ENCODE measurements around the gene RASA2.

Gene RASA2
- total RNA-seq: 157 to 213 (median 168) reads per million in 4 donors

GRCh38 chr3:141486746-141487520, at the start of gene RASA2:
TSS of gene RASA2 (plus strand) at chr3:141487027. CDS start at chr3:141487084, 57 bp downstream.
- DNase-seq: peak; percentile 55 to 80 (median 58)

- DNase-seq: no peak
Observed at GRCh38 chr3:141439589-141439988, 47.2 kb upstream of the RASA2 start.

GRCh38 chr3:141440942-141441341, 45.9 kb upstream of the RASA2 start:
- no peak for DNase-seq

GRCh38 chr3:141441381-141442364, 45.2 kb upstream of the RASA2 start:
- DNase-seq: peak; percentile 38 to 75 (median 60)

- DNase-seq: no peak
Observed at GRCh38 chr3:141442446-141442845, 44.4 kb upstream of the RASA2 start.

- no peak for DNase-seq
Observed at GRCh38 chr3:141442914-141443313, 43.9 kb upstream of the RASA2 start.

- no peak for DNase-seq
Observed at GRCh38 chr3:141444586-141445285, 42.1 kb upstream of the RASA2 start.

GRCh38 chr3:141445990-141446389, 40.8 kb upstream of the RASA2 start:
- no peak for DNase-seq

- no peak for DNase-seq
Observed at GRCh38 chr3:141446737-141447136, 40.1 kb upstream of the RASA2 start.

GRCh38 chr3:141447383-141447782, 39.4 kb upstream of the RASA2 start:
- DNase-seq: no peak

- DNase-seq: no peak
Observed at GRCh38 chr3:141448606-141449220, 38.1 kb upstream of the RASA2 start.

GRCh38 chr3:141449424-141449823, 37.4 kb upstream of the RASA2 start:
- DNase-seq: no peak

GRCh38 chr3:141450727-141451375, 36.0 kb upstream of the RASA2 start:
- no peak for DNase-seq

- peak in 2 of 5 donors; percentile 36 to 67 for DNase-seq
Observed at GRCh38 chr3:141452045-141452444, 34.8 kb upstream of the RASA2 start.

- DNase-seq: no peak
Observed at GRCh38 chr3:141452773-141453172, 34.1 kb upstream of the RASA2 start.

GRCh38 chr3:141454054-141454453, 32.8 kb upstream of the RASA2 start:
- DNase-seq: no peak

- peak in 1 of 5 donors; percentile 77 for DNase-seq
Observed at GRCh38 chr3:141454906-141455602, 31.8 kb upstream of the RASA2 start.

- no peak for DNase-seq
Observed at GRCh38 chr3:141455603-141456300, 31.1 kb upstream of the RASA2 start.

- no peak for DNase-seq
Observed at GRCh38 chr3:141456301-141456625, 30.6 kb upstream of the RASA2 start.

- DNase-seq: no peak
Observed at GRCh38 chr3:141457624-141458236, 29.1 kb upstream of the RASA2 start.
